H9 (cell line): Measurements from ENCODE around the gene PNKP. TPM values are rescaled to one million over a fixed set of nuclear protein-coding genes. Genes with fewer than 3 reads are reported as not detected.
A peak's percentile ranks its signal among the peaks of the same experiment; 100 is the strongest.

Source experiments
- DNase-seq: peaks from one replicate; pipeline ENCODE4 v3.0.0-alpha.2; 2017
- H2AFZ ChIP-seq: one replicate; pipeline ENCODE4 v1.6.1; 2013; ENCODE audit warnings: mild to moderate bottlenecking, low read length, control low read depth, moderate library complexity
- H2AK5ac ChIP-seq: 2 replicates; pipeline ENCODE4 v1.6.1; 2013; ENCODE audit warnings: low read length, control low read depth, mixed read lengths; ENCODE audit not compliant: insufficient read length
- H2BK120ac ChIP-seq: one replicate; pipeline ENCODE4 v1.6.1; 2013; ENCODE audit warnings: low read depth, mild to moderate bottlenecking, low read length, control low read depth, inconsistent platforms; ENCODE audit not compliant: poor library complexity, severe bottlenecking
- H2BK12ac ChIP-seq: 2 replicates; pipeline ENCODE4 v1.6.1; 2013; ENCODE audit warnings: low read length, control low read depth, mixed read lengths, low read depth; ENCODE audit not compliant: insufficient read length
- H2BK15ac ChIP-seq: 2 replicates; pipeline ENCODE4 v1.6.1; 2013; ENCODE audit warnings: low read depth, low read length, control low read depth
- H2BK20ac ChIP-seq: one replicate; pipeline ENCODE4 v1.6.1; 2013; ENCODE audit warnings: low read depth, mild to moderate bottlenecking, low read length, control low read depth, inconsistent platforms; ENCODE audit not compliant: poor library complexity, severe bottlenecking
- H2BK5ac ChIP-seq: 2 replicates; pipeline ENCODE4 v1.6.1; 2013; ENCODE audit warnings: low read length, control low read depth, mixed read lengths; ENCODE audit not compliant: insufficient read length
- H3K14ac ChIP-seq: 2 replicates; pipeline ENCODE4 v1.6.1; 2013; ENCODE audit warnings: low read length, control low read depth; ENCODE audit not compliant: insufficient read depth
- H3K18ac ChIP-seq: 2 replicates; pipeline ENCODE4 v1.6.1; 2013; ENCODE audit warnings: low read depth, mild to moderate bottlenecking, mixed read lengths, low read length, control low read depth; ENCODE audit not compliant: insufficient read length
- H3K23ac ChIP-seq: 2 replicates; pipeline ENCODE4 v1.6.1; 2013; ENCODE audit warnings: low read length, control low read depth, mixed read lengths, low read depth; ENCODE audit not compliant: insufficient read length
- H3K23me2 ChIP-seq: 2 replicates; pipeline ENCODE4 v1.6.1; 2013; ENCODE audit warnings: low read depth, mild to moderate bottlenecking, mixed read lengths, low read length, control low read depth; ENCODE audit not compliant: insufficient read length, poor library complexity, severe bottlenecking
- H3K27ac ChIP-seq: 2 replicates; pipeline ENCODE4 v1.5.1; 2013; ENCODE audit warnings: low read length, control low read depth, mixed read lengths, low read depth; ENCODE audit not compliant: insufficient read length
- H3K27me3 ChIP-seq: 2 replicates; pipeline ENCODE4 v1.6.1; 2013; ENCODE audit warnings: low read length, control low read depth, inconsistent platforms; ENCODE audit not compliant: insufficient read depth
- H3K4ac ChIP-seq: 2 replicates; pipeline ENCODE4 v1.6.1; 2013; ENCODE audit warnings: low read depth, mild to moderate bottlenecking, control low read depth, inconsistent platforms, low read length, moderate library complexity
- H3K4me1 ChIP-seq: 2 replicates; pipeline ENCODE4 v1.6.1; 2013; ENCODE audit warnings: low read length, control low read depth, inconsistent platforms; ENCODE audit not compliant: insufficient read depth
- H3K4me2 ChIP-seq: 2 replicates; pipeline ENCODE4 v1.6.1; 2013; ENCODE audit warnings: low read length, control low read depth, mixed read lengths; ENCODE audit not compliant: insufficient read length, insufficient read depth
- H3K56ac ChIP-seq: 2 replicates; pipeline ENCODE4 v1.6.1; 2013; ENCODE audit warnings: low read depth, mild to moderate bottlenecking, mixed read lengths, low read length, control low read depth; ENCODE audit not compliant: insufficient read length
- H3K79me1 ChIP-seq: 2 replicates; pipeline ENCODE4 v1.6.1; 2013; ENCODE audit warnings: low read depth, mild to moderate bottlenecking, moderate library complexity, low read length, control low read depth, inconsistent platforms; ENCODE audit not compliant: insufficient read depth, poor library complexity, severe bottlenecking
- H3K79me2 ChIP-seq: 2 replicates; pipeline ENCODE4 v1.6.1; 2013; ENCODE audit warnings: low read length, control low read depth, inconsistent platforms; ENCODE audit not compliant: insufficient read depth
- H3K9ac ChIP-seq: 2 replicates; pipeline ENCODE4 v1.6.1; 2013; ENCODE audit warnings: low read length, control low read depth, mixed read lengths; ENCODE audit not compliant: insufficient read length; ENCODE audit errors: extremely low read depth
- H3K9me3 ChIP-seq: one replicate; pipeline ENCODE4 v1.6.1; 2013; ENCODE audit warnings: low read depth, low read length, inconsistent platforms; ENCODE audit not compliant: control insufficient read depth
- H3T11ph ChIP-seq: one replicate; pipeline ENCODE4 v1.6.1; 2013; ENCODE audit warnings: mild to moderate bottlenecking, low read length, control low read depth, inconsistent platforms
- H4K20me1 ChIP-seq: one replicate; pipeline ENCODE4 v1.6.1; 2013; ENCODE audit not compliant: control insufficient read depth, insufficient read length, insufficient read depth
- H4K5ac ChIP-seq: 2 replicates; pipeline ENCODE4 v1.6.1; 2013; ENCODE audit warnings: low read depth, mild to moderate bottlenecking, mixed read lengths, low read length, control low read depth; ENCODE audit not compliant: insufficient read length
- H4K8ac ChIP-seq: replicated peaks from 2 replicates; pipeline ENCODE4 v1.6.1; 2013; ENCODE audit warnings: low read length, control low read depth, mixed read lengths, low read depth; ENCODE audit not compliant: insufficient read length
- H4K91ac ChIP-seq: 2 replicates; pipeline ENCODE4 v1.6.1; 2013; ENCODE audit warnings: low read depth, mild to moderate bottlenecking, moderate library complexity, mixed read lengths, low read length, control low read depth; ENCODE audit not compliant: insufficient read length
- H3K27ac Mint-ChIP-seq, 3 experiments: 2 replicates in 2 of 3; 3 replicates in 1 of 3; pipeline ENCODE4 v1.8.0; 2020 to 2021; ENCODE audit warnings: mixed read lengths in 3 of 3, mild to moderate bottlenecking in 1 of 3, moderate library complexity in 1 of 3
- H3K27me3 Mint-ChIP-seq: 2 replicates; pipeline ENCODE4 v1.8.0; 2021; ENCODE audit warnings: low read depth, mild to moderate bottlenecking, moderate library complexity, mixed read lengths
- H3K36me3 Mint-ChIP-seq, 3 experiments: 2 replicates in 2 of 3; 3 replicates in 1 of 3; pipeline ENCODE4 v1.8.0; 2020 to 2021; ENCODE audit warnings: low read depth in 3 of 3, mixed read lengths in 3 of 3; ENCODE audit not compliant: insufficient read depth in 1 of 3
- H3K4me1 Mint-ChIP-seq, 2 experiments: 2 replicates each; pipeline ENCODE4 v1.8.0; 2020; ENCODE audit warnings: mixed read lengths in 2 of 2
- H3K4me3 Mint-ChIP-seq, 2 experiments: 2 replicates in 1 of 2; 3 replicates in 1 of 2; pipeline ENCODE4 v1.8.0; 2020 to 2021; ENCODE audit warnings: mild to moderate bottlenecking in 2 of 2, mixed read lengths in 2 of 2, moderate library complexity in 1 of 2
- H3K9me3 Mint-ChIP-seq, 2 experiments: 2 replicates in 1 of 2; 3 replicates in 1 of 2; pipeline ENCODE4 v1.8.0; 2020; ENCODE audit warnings: mild to moderate bottlenecking in 2 of 2, mixed read lengths in 2 of 2, moderate library complexity in 1 of 2
- CTCF ChIP-seq: fragments of 200-600 bp; sonication (generic); conservative IDR thresholded peaks from 3 replicates; pipeline ENCODE4 v1.8.0; 2021; ENCODE audit warnings: antibody characterized with exemption, mild to moderate bottlenecking
- WGBS: extraction: QIAGEN DNeasy Blood & Tissue Kit; methylation state at CpG from one replicate; pipeline ENCODE4 v1.1.7; 2013; ENCODE audit warnings: missing lambda C conversion rate, low lambda C conversion rate, mixed read lengths; ENCODE audit not compliant: insufficient read length; ENCODE audit errors: extremely low coverage; 5-methylcytosine and 5-hydroxymethylcytosine counted together
- total RNA-seq: library from RNA; stranded (reverse); gene quantifications from 2 replicates; pipeline ENCODE4 v1.2.1, GENCODE V29; 2021

The PNKP gene
- total RNA-seq, 1 experiment from 2014 or later, result 157 TPM

DNA sequence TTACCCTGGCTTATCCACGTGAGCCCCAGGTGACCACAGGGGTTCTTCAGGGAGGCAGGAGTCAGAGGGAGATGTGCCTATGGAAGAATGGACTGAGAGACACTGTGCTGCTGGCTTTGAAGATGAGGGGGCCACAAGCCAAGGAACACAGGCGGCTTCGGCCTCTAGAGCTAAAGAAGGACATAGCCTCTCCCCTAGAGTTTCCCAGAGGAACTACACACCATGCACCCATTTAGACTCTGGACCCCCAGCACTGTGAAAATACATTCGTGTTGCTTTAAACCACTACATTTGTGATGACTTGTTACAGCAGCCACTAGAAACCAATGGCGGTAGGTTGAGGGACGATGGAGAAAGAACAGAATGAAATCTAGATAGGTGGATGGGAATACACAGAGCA is 47.9 kb upstream of the PNKP start:
- Histone ChIP-seq H3K14ac (no peak overlapping the region), H4K8ac (no peak overlapping the region), H4K5ac (no peak overlapping the region), H3K23ac (no peak overlapping the region), H3T11ph (no peak overlapping the region), H2BK15ac (no peak overlapping the region), H4K20me1 (peaks cover 2% of the 10 kb centered on the region), H3K56ac (no peak overlapping the region), H2BK120ac (no peak overlapping the region), H3K9ac (no peak overlapping the region), H3K27ac (no peak overlapping the region), H2AFZ (no peak overlapping the region), H4K91ac (no peak overlapping the region), H2BK12ac (no peak overlapping the region), H3K79me2 (peaks cover 6% of the 10 kb centered on the region; the same call in 1 of the 2 replicates), H3K4ac (no peak overlapping the region), H3K4me1 (no peaks in the 10 kb centered on the region), H3K4me2 (no peak overlapping the region), H3K9me3 (no peaks in the 10 kb centered on the region), H2BK5ac (no peak overlapping the region), H3K18ac (no peak overlapping the region), H2BK20ac (no peak overlapping the region), H3K23me2 (no peaks in the 10 kb centered on the region), H2AK5ac (no peak overlapping the region), H3K27me3 (no peaks in the 10 kb centered on the region), H3K79me1 (peaks cover 9% of the 10 kb centered on the region)
- Mint-ChIP-seq H3K27ac (peak overlapping the region in 1 of 3 experiments; percentile 18; a peak in 2 of 7 replicates), H3K9me3 (peaks cover 0 to 3% of the 10 kb centered on the region in 2 experiments; a peak in 1 of 5 replicates), H3K36me3 (peaks cover 50 to 80% (median 79%) of the 10 kb centered on the region in 3 experiments), H3K27me3 (no peaks in the 10 kb centered on the region), H3K4me1 (peaks cover 10 to 18% of the 10 kb centered on the region in 2 experiments), H3K4me3 (no peak overlapping the region)
- WGBS, result no CpG with 5 or more reads among the region's 6 CpGs
- peak; percentile 46; the same call in 2 of the 3 replicates for TF ChIP-seq CTCF
- no peak for DNase-seq
